Type B pancreatic cell (in vitro differentiated cells): ENCODE data around the gene ARHGEF6. TPM values are rescaled to one million over a fixed set of nuclear protein-coding genes. Genes with fewer than 3 reads are reported as not detected.

ENCODE experiments used
- DNase-seq: peaks from one replicate; pipeline ENCODE4 v3.0.0; 2021; ENCODE audit warnings: mixed read lengths; ENCODE audit not compliant: unreplicated experiment; ENCODE audit errors: extremely low spot score
- H3K27ac Mint-ChIP-seq: 2 replicates; pipeline ENCODE4 v1.8.0; 2021; ENCODE audit warnings: mild to moderate bottlenecking, mixed read lengths
- H3K27me3 Mint-ChIP-seq: 2 replicates; pipeline ENCODE4 v1.8.0; 2021; ENCODE audit warnings: mixed read lengths
- H3K36me3 Mint-ChIP-seq: 2 replicates; pipeline ENCODE4 v1.8.0; 2021; ENCODE audit warnings: mixed read lengths
- H3K4me1 Mint-ChIP-seq: one replicate; pipeline ENCODE4 v1.8.0; 2021; ENCODE audit warnings: mixed read lengths; ENCODE audit not compliant: unreplicated experiment
- H3K4me3 Mint-ChIP-seq: 2 replicates; pipeline ENCODE4 v1.8.0; 2021; ENCODE audit warnings: mild to moderate bottlenecking, mixed read lengths
- H3K9me3 Mint-ChIP-seq: 2 replicates; pipeline ENCODE4 v1.8.0; 2021; ENCODE audit warnings: mixed read lengths
- CTCF ChIP-seq: fragments of 200-600 bp; sonication (generic); conservative IDR thresholded peaks from 2 replicates; pipeline ENCODE4 v1.5.0; 2021; ENCODE audit warnings: antibody characterized with exemption, mild to moderate bottlenecking
- total RNA-seq: library from RNA; stranded (reverse); gene quantifications from 2 replicates; pipeline ENCODE4 v1.2.1, GENCODE V29; 2021; ENCODE audit warnings: low replicate concordance

The ARHGEF6 gene
- total RNA-seq, 1 donor from 2014 or later = 3.8 TPM

GRCh38 chrX:136697156-136697555 is 83.6 kb downstream of the ARHGEF6 start:
- no peak overlapping the region for H3K4me3 Mint-ChIP-seq
- H3K9me3 Mint-ChIP-seq = peaks cover 8% of the 10 kb centered on the region
- no peak for DNase-seq
- TF ChIP-seq CTCF = no peak
- no peak overlapping the region for H3K27ac Mint-ChIP-seq
- H3K36me3 Mint-ChIP-seq = no peaks in the 10 kb centered on the region
- H3K4me1 Mint-ChIP-seq = peaks cover 8% of the 10 kb centered on the region
- no peaks in the 10 kb centered on the region for H3K27me3 Mint-ChIP-seq

GRCh38 chrX:136694431-136695087 is 86.2 kb downstream of the ARHGEF6 start:
- peak; percentile 84 for TF ChIP-seq CTCF
- Mint-ChIP-seq H3K9me3 (peaks cover 4% of the 10 kb centered on the region), H3K27me3 (no peaks in the 10 kb centered on the region), H3K27ac (peak overlapping the region; percentile 43), H3K36me3 (no peaks in the 10 kb centered on the region), H3K4me3 (no peak overlapping the region), H3K4me1 (peaks cover 8% of the 10 kb centered on the region)
- DNase-seq = no peak

- H3K27me3 Mint-ChIP-seq = no peaks in the 10 kb centered on the region
- peaks cover 4% of the 10 kb centered on the region for H3K9me3 Mint-ChIP-seq
- H3K36me3 Mint-ChIP-seq = no peaks in the 10 kb centered on the region
- DNase-seq = no peak
- no peak overlapping the region for H3K4me3 Mint-ChIP-seq
- H3K4me1 Mint-ChIP-seq = peaks cover 14% of the 10 kb centered on the region
- H3K27ac Mint-ChIP-seq = no peak overlapping the region
- no peak for TF ChIP-seq CTCF
Observed at GRCh38 chrX:136692271-136692670, 88.5 kb downstream of the ARHGEF6 start.

DNA sequence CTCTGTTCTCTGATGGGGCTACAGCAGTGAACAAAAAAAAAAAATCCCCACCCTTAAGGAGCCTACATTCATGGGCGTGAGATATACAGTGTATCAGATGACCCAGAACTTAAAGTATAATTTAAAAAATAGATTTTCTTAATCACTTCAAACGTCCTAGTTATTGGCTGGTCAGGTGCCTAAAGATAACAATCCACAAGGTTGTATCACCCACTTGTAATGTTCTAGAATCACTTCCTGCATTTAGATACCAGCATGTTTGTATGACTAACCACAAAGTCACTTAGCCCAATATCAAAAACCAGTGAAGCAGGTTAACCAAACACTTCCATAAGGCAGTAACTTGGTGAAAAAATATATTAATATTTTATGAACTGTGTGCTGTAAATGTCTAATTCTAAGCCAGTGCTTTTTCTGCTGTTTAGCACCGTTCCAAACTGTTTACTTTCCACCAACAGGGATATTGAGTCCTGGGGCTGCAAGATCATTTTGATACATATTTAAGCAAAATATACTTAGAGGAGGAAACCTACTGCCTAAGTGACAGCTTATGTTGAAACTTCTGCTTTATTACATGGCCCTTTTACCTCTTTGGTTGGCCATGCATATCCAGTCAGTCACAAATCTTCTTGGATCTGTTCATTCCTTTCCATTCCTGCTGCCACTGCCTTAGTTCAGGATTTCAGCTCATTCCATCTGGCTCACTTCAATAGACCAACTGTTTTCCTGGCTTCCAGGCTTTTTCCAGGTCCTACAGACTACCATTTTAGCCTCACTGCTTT is 89.5 kb downstream of the ARHGEF6 start:
- H3K27me3 Mint-ChIP-seq = no peaks in the 10 kb centered on the region
- H3K27ac Mint-ChIP-seq = no peak overlapping the region
- no peak for DNase-seq
- H3K4me1 Mint-ChIP-seq = peaks cover 14% of the 10 kb centered on the region
- H3K9me3 Mint-ChIP-seq = peaks cover 4% of the 10 kb centered on the region
- no peak for TF ChIP-seq CTCF
- no peak overlapping the region for H3K4me3 Mint-ChIP-seq
- no peaks in the 10 kb centered on the region for H3K36me3 Mint-ChIP-seq

- H3K9me3 Mint-ChIP-seq = peaks cover 4% of the 10 kb centered on the region
- H3K4me3 Mint-ChIP-seq = no peak overlapping the region
- H3K27me3 Mint-ChIP-seq = no peaks in the 10 kb centered on the region
- DNase-seq = no peak
- peaks cover 9% of the 10 kb centered on the region for H3K4me1 Mint-ChIP-seq
- no peaks in the 10 kb centered on the region for H3K36me3 Mint-ChIP-seq
- peak overlapping the region; percentile 42 for H3K27ac Mint-ChIP-seq
- no peak for TF ChIP-seq CTCF
Observed at GRCh38 chrX:136689436-136689835, 91.3 kb downstream of the ARHGEF6 start.
